CD4-positive, alpha-beta T cell (primary cell): ENCODE measurements around the gene BTRC. TPM values are rescaled to one million over a fixed set of nuclear protein-coding genes. Genes with fewer than 3 reads are reported as not detected.
"Not testable (repeated sequence)": the region's sequence is repeated elsewhere in the genome, so short reads cannot be mapped to it uniquely, and the experiment has no call there.

ENCODE experiments used
- ATAC-seq: fragments of 200-7000 bp; cut with Tn5 transposase; one replicate; pipeline ENCODE4 v1.10.0; 2022; ENCODE audit warnings: mild to moderate bottlenecking; ENCODE audit not compliant: poor library complexity
- CTCF ChIA-PET: fragments of 350-600 bp; sonication (Branson Sonifier 250); formaldehyde crosslinking; loops from one replicate; lab custom pipeline; 2021; ENCODE audit warnings: antibody characterized with exemption, inconsistent platforms; lab: Charles Lee
- POLR2A ChIA-PET: fragments of 350-600 bp; sonication (Branson Sonifier 250); formaldehyde crosslinking; loops from one replicate; lab custom pipeline; 2021; ENCODE audit warnings: antibody characterized with exemption, inconsistent platforms; lab: Charles Lee
- DNase-seq, 14 experiments: peaks; one replicate each; pipeline ENCODE4 v3.0.0-alpha.2; 2013 to 2020; ENCODE audit warnings: mixed read lengths in 2 of 14
- H3K27ac ChIP-seq, 2 donors: one replicate each; pipeline versions ENCODE4 v1.5.1 to v1.7.0; 2013; ENCODE audit warnings: low read length in 2 of 2, low read depth in 1 of 2, mild to moderate bottlenecking in 1 of 2
- H3K27me3 ChIP-seq, 2 experiments: 1 replicate in 1 of 2; 2 replicates in 1 of 2; pipeline versions ENCODE4 v1.6.1 to v1.7.0; 2013; ENCODE audit warnings: low read length in 2 of 2, control low read depth in 1 of 2, mild to moderate bottlenecking in 1 of 2, moderate library complexity in 1 of 2; ENCODE audit not compliant: insufficient read depth in 2 of 2, control insufficient read depth in 1 of 2
- H3K36me3 ChIP-seq: one replicate; pipeline ENCODE4 v1.6.1; 2013; ENCODE audit warnings: low read length, control low read depth; ENCODE audit not compliant: insufficient read depth
- H3K4me1 ChIP-seq: one replicate; pipeline ENCODE4 v1.6.1; 2013; ENCODE audit warnings: low read length, control low read depth; ENCODE audit not compliant: insufficient read depth
- H3K4me3 ChIP-seq: one replicate; pipeline ENCODE4 v1.5.1; 2013; ENCODE audit warnings: mild to moderate bottlenecking, low read length, moderate library complexity
- H3K9me3 ChIP-seq, 2 experiments: 1 replicate in 1 of 2; 2 replicates in 1 of 2; pipeline versions ENCODE4 v1.6.1 to v1.7.0; 2013; ENCODE audit warnings: low read length in 2 of 2, mild to moderate bottlenecking in 2 of 2, control low read depth in 1 of 2, moderate library complexity in 1 of 2; ENCODE audit not compliant: control insufficient read depth in 1 of 2, insufficient read depth in 1 of 2
- H3K27ac Mint-ChIP-seq: one replicate; pipeline ENCODE4 v1.8.0; 2020; ENCODE audit warnings: mixed read lengths
- H3K27me3 Mint-ChIP-seq: one replicate; pipeline ENCODE4 v1.8.0; 2021; ENCODE audit warnings: mixed read lengths
- H3K36me3 Mint-ChIP-seq: one replicate; pipeline ENCODE4 v1.8.0; 2021; ENCODE audit warnings: low read depth, mixed read lengths
- H3K4me1 Mint-ChIP-seq: one replicate; pipeline ENCODE4 v1.8.0; 2021; ENCODE audit warnings: low read depth, mixed read lengths
- H3K4me3 Mint-ChIP-seq: one replicate; pipeline ENCODE4 v1.8.0; 2020; ENCODE audit warnings: mild to moderate bottlenecking, mixed read lengths
- H3K9me3 Mint-ChIP-seq: one replicate; pipeline ENCODE4 v1.8.0; 2020; ENCODE audit warnings: mixed read lengths
- CTCF ChIP-seq: fragments of 200-600 bp; IDR thresholded peaks from one replicate; pipeline ENCODE4 v1.8.0; 2022; ENCODE audit warnings: antibody characterized with exemption, mild to moderate bottlenecking
- intact Hi-C, 2 experiments: fragments of 100-400 bp; cut with DNase I in 1 of 2; cut with micrococcal nuclease in 1 of 2; formaldehyde crosslinking; loops; one replicate each; pipeline versions ENCODE4 v1.15.1 to v1.9.0; 2023 to 2025; cut with DNase I, micrococcal nuclease
- total RNA-seq, 174 experiments: library from RNA in 2 of 174; stranded (reverse) in 2 of 174; gene quantifications; one replicate each; pipeline ENCODE4 v1.2.3 and lab custom pipeline; 2021 to 2026

The BTRC gene
- total RNA-seq, 2 experiments from 2014 or later: 13.1 to 13.2 TPM

GRCh38 chr10:101357958-101358357, 4.0 kb downstream of the BTRC start:
- ChIA-PET POLR2A (interaction anchor here (0.7 kb wide), 1 partner anchor 847 kb away, joined by 3 read pairs; no protein-coding TSS in a partner anchor), CTCF (no interaction called here)
- Histone ChIP-seq H3K4me3 (no peak overlapping the region), H3K4me1 (peaks cover 17% of the 10 kb centered on the region), H3K36me3 (no peaks in the 10 kb centered on the region), H3K27me3 (no peaks in the 10 kb centered on the region), H3K27ac (no peak overlapping the region), H3K9me3 (no peaks in the 10 kb centered on the region)
- H3K36me3 Mint-ChIP-seq: peaks cover 22% of the 10 kb centered on the region
- H3K27me3 Mint-ChIP-seq: peaks cover 6% of the 10 kb centered on the region
- no peaks in the 10 kb centered on the region for H3K9me3 Mint-ChIP-seq
- ATAC-seq: no peak
- DNase-seq: no peak
- H3K27ac Mint-ChIP-seq: no peak overlapping the region
- peaks cover 48% of the 10 kb centered on the region for H3K4me1 Mint-ChIP-seq
- TF ChIP-seq CTCF: no peak
- intact Hi-C loops: loop anchor here in 1 of 2 experiments (10.0 kb wide), 8 partner anchors 227 to 1837 kb away; partner anchors contain the start of genes ARL3, BORCS7, DPCD and HIF1AN
- H3K4me3 Mint-ChIP-seq: no peak overlapping the region

GRCh38 chr10:101358706-101359300, 4.8 kb downstream of the BTRC start:
- H3K4me3 ChIP-seq: no peak overlapping the region
- peaks cover 47% of the 10 kb centered on the region for H3K4me1 Mint-ChIP-seq
- H3K4me1 ChIP-seq: peaks cover 12% of the 10 kb centered on the region
- ChIA-PET POLR2A (no interaction called here), CTCF (no interaction called here)
- H3K36me3 ChIP-seq: no peaks in the 10 kb centered on the region
- H3K27me3 Mint-ChIP-seq: peaks cover 1% of the 10 kb centered on the region
- intact Hi-C loops: loop anchor here in 1 of 2 experiments (10.0 kb wide), 8 partner anchors 226 to 1836 kb away; partner anchors contain the start of genes ARL3, BORCS7, DPCD and HIF1AN
- no peaks in the 10 kb centered on the region for H3K9me3 ChIP-seq
- ATAC-seq: no peak
- H3K27ac ChIP-seq: no peak overlapping the region
- H3K36me3 Mint-ChIP-seq: peaks cover 19% of the 10 kb centered on the region
- no peaks in the 10 kb centered on the region for H3K27me3 ChIP-seq
- TF ChIP-seq CTCF: no peak
- no peak for DNase-seq
- H3K4me3 Mint-ChIP-seq: no peak overlapping the region
- H3K27ac Mint-ChIP-seq: no peak overlapping the region
- H3K9me3 Mint-ChIP-seq: no peaks in the 10 kb centered on the region

- H3K4me3 Mint-ChIP-seq, POLR2A ChIA-PET, DNase-seq, H3K27me3 ChIP-seq, H3K27me3 Mint-ChIP-seq, H3K27ac Mint-ChIP-seq, intact Hi-C loops, H3K9me3 Mint-ChIP-seq, H3K9me3 ChIP-seq, ATAC-seq, H3K36me3 ChIP-seq, CTCF ChIA-PET, H3K27ac ChIP-seq, H3K4me1 ChIP-seq, H3K4me3 ChIP-seq: not testable (repeated sequence)
- H3K36me3 Mint-ChIP-seq: peaks cover 11% of the 10 kb centered on the region
- H3K4me1 Mint-ChIP-seq: peaks cover 42% of the 10 kb centered on the region
Observed at GRCh38 chr10:101360090-101360489, 6.1 kb downstream of the BTRC start.

GRCh38 chr10:101360841-101361240, 6.9 kb downstream of the BTRC start:
- H3K27me3 ChIP-seq, H3K36me3 ChIP-seq, H3K4me3 Mint-ChIP-seq, H3K4me3 ChIP-seq, H3K9me3 Mint-ChIP-seq, ATAC-seq, H3K27ac Mint-ChIP-seq, POLR2A ChIA-PET, H3K27me3 Mint-ChIP-seq, H3K27ac ChIP-seq, H3K4me1 ChIP-seq, H3K9me3 ChIP-seq, DNase-seq, intact Hi-C loops: not testable (repeated sequence)
- Mint-ChIP-seq H3K36me3 (peaks cover 13% of the 10 kb centered on the region), H3K4me1 (peaks cover 37% of the 10 kb centered on the region)
- CTCF ChIA-PET: interaction anchor here (1.4 kb wide), 1 partner anchor 19 kb away, joined by 4 read pairs; no protein-coding TSS in a partner anchor
